SK-N-MC (cell line): Measurements from ENCODE around the gene POC1A.

ENCODE experiments used
- EZH2 ChIP-seq: fragments of 200-600 bp; sonication (generic); IDR thresholded peaks from one replicate; pipeline ENCODE4 v1.6.1; 2017; ENCODE audit warnings: antibody characterized with exemption
- FOXP2 ChIP-seq: optimal IDR thresholded peaks from 2 replicates; pipeline ENCODE3; 2011; ENCODE audit warnings: mild to moderate bottlenecking, moderate library complexity; ENCODE audit not compliant: insufficient read depth; ENCODE audit errors: extremely low read length, control extremely low read depth
- POLR2AphosphoS5 ChIP-seq: IDR thresholded peaks from 2 replicates; pipeline ENCODE4 v1.6.1; 2012; ENCODE audit warnings: mild to moderate bottlenecking, low read depth, low read length, borderline replicate concordance

DNA sequence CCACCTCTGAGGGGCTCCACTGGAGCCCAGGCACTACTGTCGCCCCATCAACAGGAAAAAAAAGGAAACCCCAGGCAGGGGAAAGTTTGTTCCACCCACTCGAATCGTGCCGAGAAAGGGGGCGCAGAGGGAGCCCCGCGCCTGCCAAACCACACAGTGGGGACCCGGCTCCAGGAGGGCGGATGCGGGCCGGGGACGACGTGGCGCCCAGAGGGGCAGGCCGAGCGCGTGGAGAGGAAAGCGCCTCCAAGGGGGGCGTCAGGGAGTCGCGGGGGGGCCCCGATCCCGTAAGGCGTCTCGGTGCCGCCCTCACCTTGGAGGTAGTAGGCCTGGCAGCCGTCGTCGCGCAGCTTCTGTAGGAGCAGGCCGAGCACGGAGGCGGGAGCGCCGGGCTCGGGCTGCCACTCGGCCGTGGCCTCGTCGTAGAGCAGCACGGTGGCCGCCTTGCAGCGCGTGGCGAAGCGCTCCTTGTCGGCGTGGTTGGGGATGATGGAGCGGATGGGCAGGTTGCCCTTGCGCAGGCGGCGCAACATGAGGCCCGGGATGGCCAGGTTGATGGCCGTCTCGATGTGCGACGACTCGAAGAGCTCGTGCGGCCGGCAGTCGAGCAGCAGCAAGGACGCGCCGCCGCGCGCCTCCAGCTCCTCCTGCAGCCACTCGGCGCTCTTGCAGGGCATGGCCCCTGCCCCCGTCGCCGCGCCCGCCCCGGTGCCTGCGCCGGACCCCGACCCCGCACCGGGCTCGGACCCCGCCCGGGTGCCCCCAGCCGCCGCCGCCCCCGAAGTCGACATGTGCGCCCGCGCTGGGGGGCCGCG, 98.5 kb downstream of the POC1A start:
- TF ChIP-seq EZH2 (no peak), POLR2AphosphoS5 (peak; percentile 11; the same call in 1 of the 2 replicates), FOXP2 (no peak)
